GM03348 (cell line): Measurements from ENCODE around the gene TEX50.
"Not testable (repeated sequence)": the region's sequence is repeated elsewhere in the genome, so short reads cannot be mapped to it uniquely, and the experiment has no call there.

Experiments used
- DNase-seq: peaks from one replicate; pipeline ENCODE4 v3.0.0; 2012; ENCODE audit warnings: low spot score

Gene TEX50, protein sequence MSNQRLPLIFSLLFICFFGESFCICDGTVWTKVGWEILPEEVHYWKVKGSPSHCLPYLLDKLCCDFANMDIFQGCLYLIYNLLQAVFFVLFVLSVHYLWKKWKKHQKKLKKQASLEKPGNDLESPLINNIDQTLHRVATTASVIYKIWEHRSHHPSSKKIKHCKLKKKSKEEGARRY

DNA sequence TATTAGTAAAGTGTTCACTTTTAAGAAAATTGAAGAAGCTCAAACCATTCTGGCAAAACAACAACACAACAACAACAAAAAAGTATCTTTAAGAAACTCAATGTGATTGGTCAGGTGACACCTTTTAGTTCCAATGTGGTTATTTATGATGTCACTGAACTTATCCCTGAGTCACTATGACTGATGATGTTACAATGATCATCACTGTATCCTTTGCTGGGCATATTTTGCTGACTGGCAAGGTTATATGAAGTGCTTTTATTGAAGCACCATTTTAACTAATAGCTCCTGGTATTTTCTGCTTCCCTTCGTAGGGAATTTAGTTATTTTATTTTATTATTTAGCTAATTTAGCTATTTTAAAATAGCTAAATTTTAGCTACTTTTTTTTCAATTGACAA lies at the start of gene TEX50:
TSS of gene TEX50 (plus strand) at position 223 of the 400 bp plus-strand sequence. CDS start 184 bp downstream, outside the sequence.
- DNase-seq, result no peak

DNA sequence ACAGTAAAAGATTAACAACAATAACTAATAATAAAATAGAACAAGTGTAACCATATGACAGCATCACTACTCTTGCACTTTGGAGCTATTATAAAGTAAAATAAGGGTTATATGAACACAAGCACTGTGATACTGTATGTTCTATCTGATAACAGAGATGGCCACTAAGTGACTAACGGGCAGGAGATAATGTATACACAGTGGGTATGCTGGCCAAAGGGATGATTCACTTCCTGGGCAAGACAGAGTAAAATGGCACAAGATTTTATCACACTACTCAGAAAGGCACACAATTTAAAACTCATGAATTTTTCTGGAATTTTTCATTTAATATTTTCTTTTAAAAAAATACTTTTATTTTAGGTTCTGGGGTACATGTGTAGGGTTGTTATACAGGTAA lies 44.6 kb upstream of the TEX50 start:
- no peak for DNase-seq

DNA sequence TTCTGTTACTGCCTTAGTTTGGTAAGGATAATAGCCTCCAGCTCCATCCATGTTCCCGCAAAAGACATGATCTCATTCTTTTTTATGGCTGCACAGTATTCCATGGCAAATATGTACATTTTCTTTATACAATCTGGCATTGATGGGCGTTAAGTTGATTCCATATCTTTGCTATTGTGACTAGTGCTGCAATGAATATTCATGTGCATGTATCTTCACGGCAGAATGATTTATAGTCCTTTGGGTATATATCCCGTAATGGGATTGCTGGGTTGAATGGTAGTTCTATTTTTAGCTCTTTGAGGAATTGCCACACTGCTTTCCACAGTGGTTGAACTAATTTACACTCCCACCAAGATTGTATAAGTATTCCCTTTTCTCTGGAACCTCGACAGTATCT lies 44.0 kb upstream of the TEX50 start:
- not testable (repeated sequence) for DNase-seq

DNA sequence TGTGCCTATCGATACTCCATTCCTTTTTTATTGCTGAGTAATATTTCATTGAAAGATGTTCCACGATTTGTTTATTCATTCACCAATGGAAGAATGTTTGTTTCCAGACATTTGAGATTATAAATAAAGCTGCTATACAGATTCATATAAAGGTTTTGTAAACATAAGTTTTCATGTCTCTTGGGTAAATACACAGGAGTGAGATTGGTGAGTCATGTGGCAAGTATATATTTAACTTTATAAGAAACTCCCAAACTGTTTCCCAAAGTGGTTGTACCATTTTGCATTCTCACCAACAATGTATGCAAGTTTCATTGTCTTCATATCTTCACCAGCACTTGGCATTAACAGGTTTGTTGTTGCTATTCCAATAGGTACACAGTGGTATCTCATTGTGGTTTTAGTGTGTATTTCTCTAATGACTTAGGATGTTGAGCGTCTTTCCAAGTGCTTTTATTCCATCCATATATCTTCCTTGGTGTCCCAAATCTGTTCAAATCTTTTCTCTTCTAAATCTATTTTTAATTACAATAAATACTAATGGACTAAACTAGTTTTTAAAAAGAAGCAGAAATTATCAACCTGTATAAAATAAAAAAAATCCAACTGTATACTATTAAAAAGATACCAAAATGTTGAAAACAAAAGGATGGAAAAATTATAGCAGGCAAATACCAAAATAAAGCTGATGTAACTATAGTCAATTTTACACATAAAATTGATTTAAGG lies 38.9 kb upstream of the TEX50 start:
- no peak for DNase-seq

DNA sequence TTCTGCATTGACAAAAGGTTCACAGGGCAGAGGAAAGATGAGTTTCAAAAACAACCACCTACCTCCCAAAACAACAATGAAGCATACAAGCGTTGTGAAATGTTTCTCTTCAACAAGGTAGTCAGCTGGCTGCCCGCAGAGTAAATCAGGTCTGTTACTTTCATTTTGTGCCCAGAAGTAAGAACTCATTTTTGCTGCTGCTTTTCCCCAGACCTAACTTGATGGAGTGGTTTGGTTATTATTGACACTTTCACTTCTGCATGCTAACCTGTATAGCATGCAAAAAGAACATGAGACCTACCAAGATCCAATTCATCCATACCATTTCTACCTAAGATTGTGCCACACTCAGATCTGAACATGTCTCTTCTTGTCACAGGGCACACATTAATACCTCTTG lies 33.5 kb upstream of the TEX50 start:
- DNase-seq, result no peak

DNA sequence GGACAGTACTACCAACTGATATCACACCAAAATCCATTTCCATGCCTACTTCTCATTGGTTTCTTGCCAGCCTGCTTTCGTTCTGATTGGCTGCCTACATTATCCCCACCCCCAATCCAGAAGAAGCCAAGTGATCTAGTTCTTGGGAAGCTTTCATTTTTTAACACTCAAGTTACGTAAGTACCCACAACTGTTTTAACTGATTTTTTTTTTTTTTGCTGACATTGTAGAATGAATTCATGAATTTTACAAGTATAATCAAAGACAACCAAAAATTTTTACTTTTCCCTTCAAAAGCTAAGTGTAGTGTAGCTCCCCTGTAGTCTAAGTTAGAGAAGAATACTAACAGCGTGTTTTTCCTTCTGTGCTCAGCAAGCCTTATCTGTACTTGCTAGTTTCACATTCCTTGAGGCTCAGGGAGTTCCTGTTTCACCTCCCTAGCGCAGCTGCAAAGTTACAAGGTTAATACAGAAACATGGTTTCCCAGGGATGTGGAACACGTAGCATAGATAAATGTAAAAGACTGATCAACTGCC lies 32.0 kb upstream of the TEX50 start, which contains the start of gene SLC9C2:
TSS of gene SLC9C2 (minus strand) at position 17 of the 536 bp plus-strand sequence. CDS start 1,296 bp downstream, outside the sequence.
- DNase-seq, result peak; percentile 5

DNA sequence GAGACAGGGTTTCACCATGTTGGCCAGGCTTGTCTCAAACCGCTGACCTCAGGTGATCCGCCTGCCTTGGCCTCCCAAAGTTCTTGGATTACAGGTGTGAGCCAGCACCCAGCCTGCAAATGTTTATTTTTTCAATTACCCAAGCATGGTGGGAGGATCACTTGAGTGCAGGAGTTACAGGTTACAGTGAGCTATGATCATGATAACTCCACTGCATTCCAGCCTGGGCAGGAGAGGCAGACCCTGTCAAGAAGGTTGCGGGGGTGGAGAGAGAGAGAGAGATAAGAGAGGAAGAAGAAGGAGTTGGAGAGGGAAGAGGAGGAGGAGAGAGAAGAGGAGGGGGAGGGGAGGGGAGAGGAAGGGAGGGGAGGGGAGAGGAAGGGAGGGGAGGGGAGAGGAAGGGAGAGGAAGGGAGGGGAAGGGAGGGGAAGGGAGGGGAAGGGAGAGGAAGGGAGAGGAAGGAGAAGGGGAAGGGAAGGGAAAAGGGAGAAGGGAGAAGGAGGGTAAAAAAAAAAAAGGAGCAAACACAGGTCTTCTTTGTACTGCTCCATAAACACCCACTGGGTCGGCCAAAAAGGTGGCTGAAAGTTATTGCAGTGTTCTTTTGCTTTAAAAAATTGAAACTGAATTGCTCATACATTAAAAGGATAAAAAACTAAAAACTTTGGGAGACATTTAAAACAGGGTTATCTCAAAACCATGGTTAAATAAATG lies 26.5 kb upstream of the TEX50 start:
- DNase-seq, result no peak

DNA sequence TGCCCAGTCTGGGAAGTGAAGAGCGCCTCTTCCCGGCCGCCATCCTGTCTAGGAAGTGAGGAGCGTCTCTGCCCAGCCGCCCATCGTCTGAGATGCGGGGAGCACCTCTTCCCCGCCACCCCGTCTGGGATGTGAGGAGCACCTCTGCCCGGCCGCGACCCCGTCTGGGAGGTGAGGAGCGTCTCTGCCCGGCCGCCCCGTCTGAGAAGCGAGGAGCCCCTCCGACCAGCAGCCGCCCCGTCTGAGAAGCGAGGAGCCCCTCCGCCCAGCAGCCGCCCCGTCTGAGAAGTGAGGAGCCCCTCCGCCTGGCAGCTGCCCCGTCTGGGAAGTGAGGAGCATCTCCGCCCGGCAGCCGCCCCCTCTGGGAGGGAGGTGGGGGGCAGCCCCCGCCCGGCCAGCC lies 22.1 kb upstream of the TEX50 start:
- DNase-seq, result not testable (repeated sequence)

DNA sequence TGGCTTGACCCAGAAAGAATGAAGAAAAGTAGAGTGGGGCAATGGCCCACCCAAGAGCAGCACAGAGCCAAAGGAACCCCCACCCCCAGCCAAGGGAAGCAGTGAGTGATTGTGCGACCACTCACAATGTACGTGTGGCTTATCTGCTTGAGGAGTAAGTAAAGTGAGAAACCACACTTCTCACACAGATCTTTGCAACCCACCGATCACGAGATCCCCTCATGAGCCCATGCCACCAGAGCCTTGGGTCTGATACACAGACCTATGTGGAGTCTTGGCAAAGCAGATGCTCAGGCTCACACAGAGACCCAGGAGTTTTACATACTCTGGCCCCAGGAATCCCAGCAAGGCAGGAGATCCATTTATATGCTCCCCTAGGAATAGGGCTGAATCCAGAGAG lies 18.3 kb upstream of the TEX50 start:
- DNase-seq, result no peak

DNA sequence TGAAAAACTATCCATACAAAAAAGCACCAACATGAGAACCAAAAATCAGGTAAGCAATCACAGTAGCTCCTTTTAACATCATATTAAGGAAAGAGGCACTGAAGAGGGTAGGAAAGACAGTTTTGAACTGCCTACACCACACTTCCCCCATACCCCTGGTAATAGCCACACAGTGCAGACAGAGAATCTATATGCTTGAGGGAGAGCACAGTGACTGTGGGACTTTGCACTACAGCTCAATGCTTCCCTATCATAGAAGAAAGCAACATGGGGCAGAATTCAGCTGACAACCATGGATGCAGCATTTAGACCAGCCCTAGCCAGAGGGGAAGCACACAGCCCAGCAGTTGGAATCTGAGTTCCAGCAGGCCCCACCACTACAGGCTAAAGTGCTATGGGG lies 7.9 kb upstream of the TEX50 start:
- no peak for DNase-seq

DNA sequence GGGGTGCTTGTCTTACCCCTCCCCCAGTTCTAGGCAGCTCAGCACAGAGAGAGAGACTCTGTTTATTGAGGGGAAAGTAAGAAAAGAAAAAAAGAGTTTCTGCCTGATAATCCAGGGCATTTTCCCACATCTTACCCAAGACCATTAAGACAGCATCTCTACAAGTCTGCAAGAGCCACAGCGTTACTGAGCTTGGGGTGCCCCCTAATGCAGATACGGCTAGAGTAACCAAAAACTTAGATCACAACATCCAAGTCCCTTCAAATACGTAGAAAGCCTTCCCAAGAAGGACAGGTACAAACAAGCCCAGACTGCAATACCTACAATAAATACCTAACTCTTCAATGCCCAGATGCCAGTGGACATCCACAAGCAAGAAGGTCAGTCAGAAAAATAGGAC lies 6.2 kb upstream of the TEX50 start:
- DNase-seq, result no peak

DNA sequence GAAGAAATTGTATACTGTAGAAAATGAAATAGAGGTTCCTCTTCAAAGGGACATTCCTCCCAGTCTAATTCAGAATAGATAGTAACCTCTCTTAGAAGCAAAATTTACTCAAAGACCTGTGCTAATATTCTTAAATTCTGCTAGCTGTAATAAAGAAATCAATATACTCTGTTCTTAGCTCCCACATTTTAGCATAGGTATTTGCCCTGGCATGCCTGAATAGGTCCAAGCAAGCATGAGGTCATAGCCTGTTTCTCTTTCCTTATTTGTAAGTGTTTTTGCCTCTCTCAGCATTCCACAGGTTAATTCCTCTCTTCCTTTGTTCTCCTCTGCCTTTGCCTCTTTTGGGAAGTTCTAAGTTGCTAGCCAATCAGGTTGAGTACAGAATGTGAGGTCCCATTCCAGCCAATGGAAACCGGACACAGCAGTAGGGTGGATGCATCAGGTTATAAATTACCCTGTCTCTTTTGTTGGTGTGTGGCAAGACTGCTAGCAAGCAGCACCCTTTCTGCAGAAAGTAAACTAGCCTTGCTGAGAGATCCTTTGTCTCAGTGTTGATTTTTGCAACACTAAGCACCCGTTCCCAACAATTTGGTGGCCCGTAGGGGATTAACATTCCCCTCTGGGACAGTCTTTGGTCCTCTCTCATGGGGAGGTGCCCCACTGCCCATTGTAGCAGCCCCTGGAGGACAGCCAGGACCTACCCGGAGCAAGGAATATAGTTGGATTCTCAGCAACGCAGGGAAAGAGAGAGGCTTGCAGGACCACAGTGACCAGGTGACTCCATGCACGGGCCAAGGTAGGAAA lies 2.3 kb downstream of the TEX50 start:
- not testable (repeated sequence) for DNase-seq

DNA sequence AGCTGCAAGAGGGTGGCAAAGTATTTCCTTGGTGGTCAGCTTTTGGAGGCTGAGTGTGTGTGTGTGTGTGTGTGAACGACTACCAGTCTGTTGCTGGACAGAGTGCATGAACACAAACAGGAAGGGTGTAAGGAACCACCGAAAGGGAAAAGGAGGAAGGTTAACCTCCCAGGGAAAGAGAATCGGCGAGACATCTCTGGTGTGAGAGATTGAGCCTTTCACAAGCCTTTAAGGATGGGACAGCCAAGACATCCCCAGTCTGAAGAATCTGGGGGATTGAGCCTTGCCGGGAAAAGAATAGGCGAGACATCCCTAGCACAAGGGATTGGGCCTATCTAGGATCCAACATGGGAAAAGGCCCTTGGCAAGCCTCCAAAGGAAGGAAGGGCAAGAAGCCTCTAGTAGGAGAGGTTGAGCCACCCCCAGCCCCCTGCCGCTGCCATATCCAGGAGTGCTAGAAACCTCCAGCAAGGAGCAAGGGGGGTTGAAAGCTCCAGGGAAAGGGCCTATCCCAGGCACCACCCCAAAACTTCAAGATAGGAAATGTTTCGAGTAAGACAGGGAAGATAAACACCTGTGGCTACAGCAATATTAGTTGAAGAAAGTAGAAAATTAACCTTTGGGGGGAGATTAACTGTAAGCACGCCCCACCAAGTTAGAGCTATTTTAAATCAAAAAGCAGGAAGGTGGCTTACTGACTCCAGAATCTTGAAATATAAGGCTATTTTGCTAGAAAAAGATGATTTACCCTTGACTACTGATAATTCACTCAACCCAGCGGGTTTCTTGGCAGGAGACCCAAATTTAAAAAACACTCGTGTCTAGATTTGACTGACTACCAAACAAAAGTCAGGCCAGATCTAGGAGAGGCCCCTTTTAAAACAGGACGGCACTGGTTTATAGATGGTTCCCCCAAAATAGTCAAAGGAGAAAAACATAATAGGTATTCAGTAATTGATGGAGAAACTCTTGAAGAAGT lies 3.2 kb downstream of the TEX50 start:
- no peak for DNase-seq

DNA sequence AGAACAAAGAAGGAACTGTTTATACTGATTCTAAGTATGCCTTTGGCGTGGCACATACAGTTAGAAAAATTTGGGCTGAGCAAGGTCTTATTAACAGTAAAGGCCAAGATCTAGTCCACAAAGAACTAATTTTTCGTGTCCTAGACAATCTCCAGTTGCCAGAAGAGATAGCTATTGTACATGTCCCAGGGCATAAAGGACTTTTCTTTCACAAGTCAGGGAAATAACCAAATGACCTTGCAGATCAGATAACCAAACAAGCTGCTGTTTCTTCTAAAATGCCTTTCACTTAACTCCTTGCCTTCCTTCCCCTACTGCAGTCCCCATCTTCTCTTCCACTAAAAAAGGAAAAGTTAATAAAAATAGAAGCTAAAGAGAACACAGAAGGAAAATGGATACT lies 4.0 kb downstream of the TEX50 start:
- DNase-seq, result no peak

DNA sequence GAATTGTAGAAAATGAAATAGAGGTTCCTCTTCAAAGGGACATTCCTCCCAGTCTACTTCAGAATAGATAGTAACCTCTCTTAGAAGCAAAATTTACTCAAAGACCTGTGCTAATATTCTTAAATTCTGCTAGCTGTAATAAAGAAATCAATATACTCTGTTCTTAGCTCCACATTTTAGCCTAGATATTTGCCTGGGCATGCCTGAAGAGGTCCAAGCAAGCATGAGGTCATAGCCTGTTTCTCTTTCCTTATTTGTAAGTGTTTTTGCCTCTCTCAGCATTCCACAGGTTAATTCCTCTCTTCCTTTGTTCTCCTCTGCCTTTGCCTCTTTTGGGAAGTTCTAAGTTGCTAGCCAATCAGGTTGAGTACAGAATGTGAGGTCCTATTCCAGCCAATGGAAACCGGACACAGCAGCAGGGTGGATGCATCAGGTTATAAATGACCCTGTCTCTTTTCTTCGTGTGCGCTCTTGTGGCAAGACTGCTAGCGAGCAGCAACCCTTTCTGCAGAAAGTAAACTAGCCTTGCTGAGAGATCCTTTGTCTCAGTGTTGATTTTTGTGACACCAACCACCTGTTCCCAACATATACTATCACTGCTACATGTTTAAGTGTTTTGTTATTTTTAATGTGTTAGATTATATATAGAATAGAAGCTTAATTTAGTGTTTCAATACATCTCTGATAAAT lies 7.5 kb downstream of the TEX50 start:
- not testable (repeated sequence) for DNase-seq

DNA sequence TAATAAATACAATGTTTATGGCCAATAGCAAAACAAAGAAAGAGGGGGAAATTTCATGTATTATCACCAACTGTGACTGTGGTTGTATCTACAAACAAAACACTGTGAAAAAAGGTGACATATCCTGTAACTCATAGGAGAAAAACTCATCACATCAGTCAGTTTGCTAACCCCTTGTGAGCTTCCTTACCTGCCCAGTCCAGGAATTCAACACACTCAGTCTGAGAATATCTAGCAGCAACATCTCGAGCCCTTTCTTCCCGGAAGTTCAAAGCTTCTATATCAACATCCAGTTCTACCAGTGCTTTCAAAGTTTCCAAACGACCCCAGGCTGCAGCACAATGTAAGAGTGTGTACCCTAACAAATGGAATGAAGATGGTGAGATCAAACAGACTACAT lies 11.5 kb downstream of the TEX50 start:
- no peak for DNase-seq

DNA sequence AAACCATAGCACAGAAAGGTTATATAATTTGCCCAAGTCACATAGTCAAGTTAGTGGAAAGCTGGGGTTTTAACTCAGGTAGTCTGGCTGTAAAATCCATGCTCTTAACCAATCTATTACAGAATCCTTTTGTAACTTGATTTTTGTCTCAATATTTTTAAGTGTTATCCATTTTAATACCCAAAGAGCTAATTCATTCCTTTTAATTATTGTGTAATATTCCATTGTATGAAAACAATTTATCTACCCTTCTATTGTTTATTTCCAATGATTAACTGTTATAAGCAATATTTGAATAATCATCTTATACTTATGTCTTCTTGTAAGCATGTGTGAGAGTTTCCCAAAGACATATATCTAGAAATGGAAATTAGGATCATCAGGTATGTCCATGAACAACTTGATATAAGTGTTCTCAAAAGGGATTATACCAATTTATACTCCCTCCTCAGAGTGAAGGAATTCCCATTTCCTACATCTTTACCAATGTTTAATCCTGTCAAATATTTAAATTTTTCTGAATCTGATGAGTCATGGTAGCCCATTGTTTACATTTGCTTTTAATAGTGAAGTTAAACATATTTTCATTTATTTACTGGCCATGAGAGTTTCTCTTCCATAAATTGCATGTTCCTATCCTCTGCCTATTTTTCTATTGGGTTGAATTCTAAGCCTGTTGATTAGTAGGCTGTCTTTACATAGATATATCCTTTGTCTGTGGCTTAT lies 13.9 kb downstream of the TEX50 start:
- DNase-seq, result no peak

DNA sequence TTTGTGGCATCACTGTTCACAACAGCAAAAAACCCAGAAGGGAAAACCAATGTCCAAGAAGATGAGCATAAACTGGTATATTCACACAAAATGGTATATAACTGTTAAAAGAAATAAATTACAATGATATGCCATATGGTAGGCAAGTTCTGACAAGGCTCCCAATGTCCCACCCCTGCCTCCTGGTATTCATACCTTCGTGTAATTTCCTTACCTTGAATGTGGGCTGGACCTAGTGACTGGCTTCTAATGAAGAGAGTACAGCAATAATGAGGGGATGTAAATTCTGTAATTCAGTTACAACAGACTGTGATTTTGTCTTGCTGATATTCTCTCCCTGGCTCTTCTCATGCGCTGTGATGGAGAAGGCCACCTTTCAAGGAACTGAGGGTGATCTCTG lies 25.2 kb downstream of the TEX50 start:
- no peak for DNase-seq

DNA sequence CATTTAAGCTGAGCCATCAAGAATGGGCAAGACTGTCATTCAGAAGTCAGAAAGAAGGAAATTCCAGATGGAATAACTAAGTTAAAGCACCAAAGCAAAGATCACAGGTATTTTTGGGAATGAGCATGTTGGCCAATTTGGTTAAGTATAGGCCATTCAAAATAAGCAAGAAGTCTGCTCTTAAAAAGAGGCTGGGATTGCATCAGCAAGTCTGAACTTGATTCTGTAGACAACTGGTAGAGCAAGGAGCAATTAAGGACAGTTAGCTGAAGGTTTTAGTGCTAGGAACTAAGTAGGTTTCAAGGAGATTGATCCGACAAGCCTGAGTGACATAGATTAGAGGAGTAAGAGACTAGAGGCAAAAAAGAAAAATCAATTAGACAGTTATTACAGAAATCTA lies 26.1 kb downstream of the TEX50 start:
- no peak for DNase-seq

DNA sequence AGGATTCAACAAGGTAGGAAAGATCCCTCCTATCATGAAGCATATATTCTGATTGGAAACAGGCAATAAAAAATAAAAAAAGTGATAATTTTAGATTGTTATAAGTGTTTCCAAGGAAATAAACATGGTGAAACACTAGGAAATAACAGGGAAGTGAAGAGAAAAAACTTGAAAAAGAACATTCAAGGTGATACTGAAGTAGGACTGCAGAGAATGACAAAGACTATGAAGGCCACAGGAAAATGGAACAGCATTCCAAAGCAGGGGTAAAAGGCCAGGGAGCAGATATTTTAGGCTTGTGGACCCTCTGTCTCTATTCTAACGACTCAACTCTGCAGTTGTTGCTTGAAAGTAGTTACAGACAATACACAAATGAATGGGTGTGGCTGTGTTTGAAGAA lies 26.6 kb downstream of the TEX50 start:
- no peak for DNase-seq
